Parathyroid adenoma (tissue), 2 donors: Measurements from ENCODE around the gene CEACAM4.

Experiments
- H2AFZ ChIP-seq: fragments of 300-600 bp; sonication (generic); one replicate; pipeline ENCODE4 v1.7.0; 2017; ENCODE audit warnings: antibody characterized with exemption, mild to moderate bottlenecking
- H3K27ac ChIP-seq: fragments of 300-600 bp; sonication (generic); one replicate; pipeline ENCODE4 v1.7.0; 2017
- H3K27me3 ChIP-seq: fragments of 300-600 bp; sonication (generic); one replicate; pipeline ENCODE4 v1.7.0; 2017; ENCODE audit warnings: low read length; ENCODE audit not compliant: control insufficient read depth, insufficient read depth
- H3K36me3 ChIP-seq: fragments of 300-600 bp; sonication (generic); one replicate; pipeline ENCODE4 v1.7.0; 2017; ENCODE audit warnings: low read length; ENCODE audit not compliant: control insufficient read depth, insufficient read depth
- H3K4me1 ChIP-seq: fragments of 300-600 bp; sonication (generic); one replicate; pipeline ENCODE4 v1.7.0; 2017; ENCODE audit warnings: control low read depth
- H3K4me2 ChIP-seq: fragments of 300-600 bp; sonication (generic); one replicate; pipeline ENCODE4 v1.7.0; 2017; ENCODE audit warnings: low read length
- H3K4me3 ChIP-seq: fragments of 300-600 bp; sonication (generic); one replicate; pipeline ENCODE4 v1.7.0; 2017; ENCODE audit warnings: low read depth, low read length
- H3K79me2 ChIP-seq: fragments of 300-600 bp; sonication (generic); one replicate; pipeline ENCODE4 v1.7.0; 2017; ENCODE audit warnings: control low read depth
- H3K9ac ChIP-seq: fragments of 300-600 bp; sonication (generic); one replicate; pipeline ENCODE4 v1.7.0; 2017; ENCODE audit warnings: mild to moderate bottlenecking
- H3K9me3 ChIP-seq: fragments of 300-600 bp; sonication (generic); one replicate; pipeline ENCODE4 v1.7.0; 2017; ENCODE audit warnings: low read length; ENCODE audit not compliant: control insufficient read depth
- TF ChIP-seq, protein P1 (sequence below): fragments of 300-600 bp; sonication (generic); IDR thresholded peaks from one replicate; pipeline ENCODE4 v1.7.0; 2017; ENCODE audit warnings: antibody characterized with exemption, mild to moderate bottlenecking
- donor health status: primary hyperparathyroidism.

The CEACAM4 gene

DNA sequence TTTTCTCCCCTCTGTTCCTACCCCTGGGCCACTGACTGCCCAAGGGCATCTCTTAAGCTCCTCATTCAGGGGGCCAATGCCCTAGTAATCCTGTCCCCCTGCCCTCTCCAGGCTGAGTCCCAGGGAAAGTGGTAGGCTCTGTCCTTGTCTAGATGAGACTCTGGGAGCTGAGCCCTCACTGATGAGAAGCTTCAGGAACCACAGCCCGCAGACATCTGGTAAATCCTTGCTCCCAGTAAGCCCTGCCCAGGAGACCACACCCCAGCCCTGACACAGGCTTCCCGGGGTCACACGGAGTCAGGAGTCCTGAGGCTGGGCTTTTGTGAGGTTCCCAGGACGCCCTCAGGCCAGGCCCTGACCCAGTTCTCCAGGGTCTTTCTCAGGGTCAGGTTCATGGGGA is 1.9 kb downstream of the CEACAM4 start:
- no peaks in the 10 kb centered on the region for H3K36me3 ChIP-seq
- H3K79me2 ChIP-seq, result no peaks in the 10 kb centered on the region
- H3K9me3 ChIP-seq, result no peaks in the 10 kb centered on the region
- no peak overlapping the region for H3K9ac ChIP-seq
- no peak overlapping the region for H3K4me2 ChIP-seq
- H3K27me3 ChIP-seq, result no peaks in the 10 kb centered on the region
- TF ChIP-seq, protein P1, sequence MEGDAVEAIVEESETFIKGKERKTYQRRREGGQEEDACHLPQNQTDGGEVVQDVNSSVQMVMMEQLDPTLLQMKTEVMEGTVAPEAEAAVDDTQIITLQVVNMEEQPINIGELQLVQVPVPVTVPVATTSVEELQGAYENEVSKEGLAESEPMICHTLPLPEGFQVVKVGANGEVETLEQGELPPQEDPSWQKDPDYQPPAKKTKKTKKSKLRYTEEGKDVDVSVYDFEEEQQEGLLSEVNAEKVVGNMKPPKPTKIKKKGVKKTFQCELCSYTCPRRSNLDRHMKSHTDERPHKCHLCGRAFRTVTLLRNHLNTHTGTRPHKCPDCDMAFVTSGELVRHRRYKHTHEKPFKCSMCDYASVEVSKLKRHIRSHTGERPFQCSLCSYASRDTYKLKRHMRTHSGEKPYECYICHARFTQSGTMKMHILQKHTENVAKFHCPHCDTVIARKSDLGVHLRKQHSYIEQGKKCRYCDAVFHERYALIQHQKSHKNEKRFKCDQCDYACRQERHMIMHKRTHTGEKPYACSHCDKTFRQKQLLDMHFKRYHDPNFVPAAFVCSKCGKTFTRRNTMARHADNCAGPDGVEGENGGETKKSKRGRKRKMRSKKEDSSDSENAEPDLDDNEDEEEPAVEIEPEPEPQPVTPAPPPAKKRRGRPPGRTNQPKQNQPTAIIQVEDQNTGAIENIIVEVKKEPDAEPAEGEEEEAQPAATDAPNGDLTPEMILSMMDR, result no peak
- H3K4me1 ChIP-seq, result no peaks in the 10 kb centered on the region
- no peak overlapping the region for H2AFZ ChIP-seq
- no peak overlapping the region for H3K4me3 ChIP-seq
- no peak overlapping the region for H3K27ac ChIP-seq

DNA sequence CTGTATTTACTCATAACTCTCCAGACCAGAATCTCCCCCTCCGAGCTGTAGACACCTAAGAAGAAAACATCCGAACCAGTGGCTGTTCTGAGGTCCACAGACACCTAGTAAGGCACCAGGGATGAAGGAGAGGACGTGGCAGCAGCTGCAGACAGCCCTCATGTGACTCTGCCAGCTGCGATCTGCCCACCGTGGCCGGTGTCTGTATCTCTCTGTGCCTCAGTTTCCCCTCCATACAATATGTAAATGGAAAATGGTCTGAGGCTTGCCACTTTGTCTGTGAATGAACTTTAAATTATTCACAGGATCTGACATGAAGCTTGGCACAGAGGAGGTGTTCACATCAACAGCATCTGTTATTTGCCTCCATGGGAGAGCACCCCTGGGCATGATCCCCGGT is 2.4 kb downstream of the CEACAM4 start:
- Histone ChIP-seq H2AFZ (no peak overlapping the region), H3K27me3 (no peaks in the 10 kb centered on the region), H3K4me2 (no peak overlapping the region), H3K4me3 (no peak overlapping the region), H3K9me3 (no peaks in the 10 kb centered on the region), H3K79me2 (no peaks in the 10 kb centered on the region), H3K9ac (no peak overlapping the region), H3K36me3 (no peaks in the 10 kb centered on the region), H3K4me1 (no peaks in the 10 kb centered on the region), H3K27ac (no peak overlapping the region)
- TF ChIP-seq, protein P1, result no peak

DNA sequence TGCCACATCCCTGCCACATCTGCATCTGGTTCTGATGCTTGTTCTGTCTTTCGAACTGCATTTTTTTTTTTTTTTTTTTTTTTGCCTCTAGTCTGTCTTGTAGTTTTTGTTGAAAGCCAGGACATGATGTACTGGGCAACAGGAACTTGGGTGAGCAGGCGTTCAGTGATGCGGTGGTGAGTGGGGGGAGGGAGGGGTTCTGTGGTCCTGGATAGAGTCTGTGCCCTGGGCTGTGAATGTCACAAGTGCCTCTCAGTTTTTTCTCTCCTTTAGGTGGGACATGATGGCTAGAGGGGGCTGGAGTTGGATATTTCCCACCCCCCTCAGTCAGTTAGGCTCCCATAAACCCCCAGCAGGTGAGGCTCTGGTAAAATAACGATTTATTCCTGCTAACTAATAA is 3.5 kb downstream of the CEACAM4 start:
- Histone ChIP-seq H3K9ac (no peak overlapping the region), H3K27ac (no peak overlapping the region), H3K36me3 (no peaks in the 10 kb centered on the region), H3K9me3 (no peaks in the 10 kb centered on the region), H3K79me2 (no peaks in the 10 kb centered on the region), H3K4me3 (no peak overlapping the region), H2AFZ (no peak overlapping the region), H3K4me2 (no peak overlapping the region), H3K27me3 (no peaks in the 10 kb centered on the region), H3K4me1 (no peaks in the 10 kb centered on the region)
- TF ChIP-seq, protein P1, result no peak

DNA sequence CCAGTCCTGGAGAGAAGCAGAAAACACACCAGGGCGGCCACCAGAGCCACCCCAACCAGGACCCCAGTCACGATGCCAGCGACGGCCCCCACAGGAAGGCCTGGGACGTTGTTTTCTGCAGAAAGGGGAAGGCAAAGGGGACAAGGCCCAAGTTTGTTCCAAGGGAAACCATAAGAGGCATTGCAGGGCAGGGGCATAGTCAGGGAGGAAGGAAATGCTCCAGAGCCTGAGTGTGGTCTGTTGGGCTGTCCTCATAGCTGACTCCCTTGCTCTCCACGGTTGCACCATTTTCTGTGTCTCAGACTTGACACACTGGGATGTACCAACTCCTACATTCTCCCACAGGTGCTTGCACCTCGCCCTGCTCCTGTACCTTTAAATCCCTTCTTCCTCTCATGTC is 5.2 kb downstream of the CEACAM4 start:
- no peaks in the 10 kb centered on the region for H3K79me2 ChIP-seq
- no peak overlapping the region for H3K9ac ChIP-seq
- no peaks in the 10 kb centered on the region for H3K9me3 ChIP-seq
- no peaks in the 10 kb centered on the region for H3K36me3 ChIP-seq
- H2AFZ ChIP-seq, result no peak overlapping the region
- H3K27ac ChIP-seq, result no peak overlapping the region
- TF ChIP-seq, protein P1, result no peak
- no peaks in the 10 kb centered on the region for H3K4me1 ChIP-seq
- H3K27me3 ChIP-seq, result no peaks in the 10 kb centered on the region
- H3K4me2 ChIP-seq, result no peak overlapping the region
- no peak overlapping the region for H3K4me3 ChIP-seq

DNA sequence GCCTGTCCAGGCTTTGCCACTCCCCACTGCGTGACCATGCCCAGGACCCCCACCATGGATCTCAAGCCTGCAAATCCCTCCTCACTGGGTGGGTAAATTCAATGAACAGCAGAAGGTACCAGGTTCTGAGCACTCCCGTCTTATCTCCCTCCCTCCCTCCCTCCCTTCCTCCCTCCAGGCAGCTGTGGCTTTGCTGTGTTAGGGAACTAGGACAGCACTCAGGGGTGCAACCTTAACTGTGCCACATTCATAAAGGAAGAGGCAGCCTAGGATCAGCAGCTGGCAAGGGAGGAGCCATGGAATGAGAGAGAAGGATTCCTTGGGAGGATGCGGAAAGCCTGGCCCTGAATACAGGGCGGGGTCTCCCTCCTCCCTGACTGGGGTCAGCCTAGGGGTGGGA is 5.6 kb downstream of the CEACAM4 start:
- TF ChIP-seq, protein P1, result no peak
- Histone ChIP-seq H3K9me3 (no peaks in the 10 kb centered on the region), H3K4me2 (no peak overlapping the region), H3K79me2 (no peaks in the 10 kb centered on the region), H3K27me3 (no peaks in the 10 kb centered on the region), H3K27ac (no peak overlapping the region), H3K9ac (no peak overlapping the region), H3K4me3 (no peak overlapping the region), H3K36me3 (no peaks in the 10 kb centered on the region), H3K4me1 (no peaks in the 10 kb centered on the region), H2AFZ (no peak overlapping the region)
